Measurements from ENCODE around the gene TLCD2.

DNA sequence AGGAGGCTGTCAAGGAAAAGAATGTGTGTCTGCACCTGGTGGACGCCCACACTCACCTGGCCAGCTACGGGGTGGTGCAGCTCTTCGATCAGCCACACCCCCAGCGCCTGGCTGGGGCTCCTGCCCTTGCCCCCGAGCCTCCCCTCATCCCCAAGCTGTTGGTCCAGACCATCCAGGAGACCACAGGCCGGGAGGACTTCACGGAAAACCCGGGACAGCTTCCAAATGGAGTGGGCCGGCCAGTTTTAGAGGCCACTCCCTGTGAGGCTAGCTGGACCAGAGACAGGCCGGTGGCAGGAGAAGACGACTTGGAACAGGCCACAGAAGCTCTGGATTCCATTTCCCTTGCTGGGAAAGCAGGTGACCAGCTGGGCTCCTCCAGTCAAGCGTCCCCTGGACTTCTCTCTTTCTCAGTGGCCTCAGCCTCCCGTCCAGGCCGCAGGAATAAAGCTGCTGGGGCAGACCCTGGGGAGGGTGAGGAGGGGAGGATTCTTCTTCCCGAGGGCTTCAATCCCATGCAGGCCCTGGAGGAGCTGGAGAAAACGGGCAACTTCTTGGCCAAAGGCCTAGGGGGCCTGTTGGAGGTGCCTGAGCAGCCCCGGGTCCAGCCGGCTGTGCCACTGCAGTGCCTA lies 16.6 kb upstream of the TLCD2 start:
- TF ChIP-seq POLR2A (IDR thresholded peaks at IDR 0.05; ENCODE audit: low read depth, low read length): no peak
- no peak for TF ChIP-seq TAF1 (IDR thresholded peaks at IDR 0.05; ENCODE audit: borderline replicate concordance, low read depth, low read length)
- TF ChIP-seq POLR2AphosphoS5 (IDR thresholded peaks at IDR 0.05; ENCODE audit: low read depth, low read length): no peak

Data from GM12892 (cell line).